ENCODE results near the gene CEP170B.

CEP170B gene

GRCh38 chr14:104821229-104821945 is 43.7 kb upstream of the CEP170B start:
- Histone ChIP-seq H3K79me2 (ENCODE audit: control insufficient read depth, low read length) (peaks cover 19% of the 10 kb centered on the region), H3K27ac (ENCODE audit: low read depth, low read length) (no peak overlapping the region)

GRCh38 chr14:104821971-104822608 is 43.0 kb upstream of the CEP170B start:
- Histone ChIP-seq H3K27ac (ENCODE audit: low read depth, low read length) (no peak overlapping the region), H3K9me2 (replicated peaks; ENCODE audit: control insufficient read depth, low read length) (no peaks in the 10 kb centered on the region), H3K4me2 (ENCODE audit: low read length) (no peak overlapping the region), H3K4me3 (ENCODE audit: low read length) (no peak overlapping the region), H3K4me1 (ENCODE audit: control insufficient read depth, low read length) (peaks cover 11% of the 10 kb centered on the region), H3F3A (ENCODE audit: control insufficient read depth, insufficient read depth) (0 out of 2 replicates have a peak, but pooled peaks cover 2% of the 10 kb centered on the region), H3K36me3 (ENCODE audit: control insufficient read depth, low read length) (peaks cover 11% of the 10 kb centered on the region; the same call in 1 of the 2 replicates), H3K79me2 (ENCODE audit: control insufficient read depth, low read length) (peaks cover 12% of the 10 kb centered on the region), H3K9me3 (ENCODE audit: control insufficient read depth, insufficient read depth, low read length) (peaks cover 4% of the 10 kb centered on the region; the same call in 1 of the 2 replicates), H4K20me1 (ENCODE audit: control insufficient read depth, insufficient read depth, low read depth, low read length) (no peaks in the 10 kb centered on the region), H3K27me3 (ENCODE audit: control insufficient read depth, low read length) (no peaks in the 10 kb centered on the region)
- TF ChIP-seq EZH2phosphoT487 (IDR thresholded peaks at IDR 0.05; ENCODE audit: borderline replicate concordance, low read length), result no peak
- TF ChIP-seq CTCF (IDR thresholded peaks at IDR 0.05; ENCODE audit: low read depth, low read length, poor library complexity, severe bottlenecking), result no peak

More at GRCh38 chr14:104821229-104821945, 43.7 kb upstream of the CEP170B start:
- Histone ChIP-seq H3K27me3 (ENCODE audit: control insufficient read depth, low read length) (no peaks in the 10 kb centered on the region), H3K4me3 (ENCODE audit: low read length) (no peak overlapping the region), H4K20me1 (ENCODE audit: control insufficient read depth, insufficient read depth, low read depth, low read length) (no peaks in the 10 kb centered on the region), H3K9me2 (replicated peaks; ENCODE audit: control insufficient read depth, low read length) (no peaks in the 10 kb centered on the region), H3K4me1 (ENCODE audit: control insufficient read depth, low read length) (peaks cover 15% of the 10 kb centered on the region), H3K9me3 (ENCODE audit: control insufficient read depth, insufficient read depth, low read length) (peaks cover 4% of the 10 kb centered on the region; the same call in 1 of the 2 replicates), H3K4me2 (ENCODE audit: low read length) (no peak overlapping the region), H3F3A (ENCODE audit: control insufficient read depth, insufficient read depth) (0 out of 2 replicates have a peak, but pooled peaks cover 2% of the 10 kb centered on the region), H3K36me3 (ENCODE audit: control insufficient read depth, low read length) (peaks cover 11% of the 10 kb centered on the region; the same call in 1 of the 2 replicates)
- TF ChIP-seq CTCF (IDR thresholded peaks at IDR 0.05; ENCODE audit: low read depth, low read length, poor library complexity, severe bottlenecking), result no peak
- no peak for TF ChIP-seq EZH2phosphoT487 (IDR thresholded peaks at IDR 0.05; ENCODE audit: borderline replicate concordance, low read length)

GRCh38 chr14:104822821-104823615 is 42.0 kb upstream of the CEP170B start:
- Histone ChIP-seq H3K4me1 (ENCODE audit: control insufficient read depth, low read length) (peaks cover 6% of the 10 kb centered on the region; the same call in 1 of the 2 replicates), H3F3A (ENCODE audit: control insufficient read depth, insufficient read depth) (0 out of 2 replicates have a peak, but pooled peaks cover 2% of the 10 kb centered on the region), H3K79me2 (ENCODE audit: control insufficient read depth, low read length) (peaks cover 3% of the 10 kb centered on the region), H3K9me2 (replicated peaks; ENCODE audit: control insufficient read depth, low read length) (no peaks in the 10 kb centered on the region), H3K36me3 (ENCODE audit: control insufficient read depth, low read length) (peaks cover 6% of the 10 kb centered on the region; the same call in 1 of the 2 replicates), H4K20me1 (ENCODE audit: control insufficient read depth, insufficient read depth, low read depth, low read length) (no peaks in the 10 kb centered on the region), H3K27me3 (ENCODE audit: control insufficient read depth, low read length) (no peaks in the 10 kb centered on the region), H3K4me2 (ENCODE audit: low read length) (no peak overlapping the region), H3K27ac (ENCODE audit: low read depth, low read length) (no peak overlapping the region), H3K4me3 (ENCODE audit: low read length) (no peak overlapping the region), H3K9me3 (ENCODE audit: control insufficient read depth, insufficient read depth, low read length) (peaks cover 4% of the 10 kb centered on the region; the same call in 1 of the 2 replicates)
- no peak for TF ChIP-seq CTCF (IDR thresholded peaks at IDR 0.05; ENCODE audit: low read depth, low read length, poor library complexity, severe bottlenecking)
- TF ChIP-seq EZH2phosphoT487 (IDR thresholded peaks at IDR 0.05; ENCODE audit: borderline replicate concordance, low read length), result no peak
